MM.1S (cell line): ENCODE results near the gene DNAJB14.

Experiments
- DNase-seq: peaks from one replicate; pipeline ENCODE4 v3.0.0-alpha.2; 2015
- H2AFZ ChIP-seq: fragments of 300-600 bp; sonication (generic); 2 replicates; pipeline ENCODE4 v1.6.0; 2016; ENCODE audit warnings: antibody characterized with exemption, low read length
- H3F3A ChIP-seq: fragments of 300-600 bp; sonication (generic); 2 replicates; pipeline ENCODE4 v1.6.1; 2016; ENCODE audit warnings: mild to moderate bottlenecking, antibody characterized with exemption, low read length, moderate library complexity, mixed read lengths; ENCODE audit not compliant: insufficient read depth
- H3K27ac ChIP-seq: fragments of 300-600 bp; sonication (generic); 2 replicates; pipeline ENCODE4 v1.5.1; 2016; ENCODE audit warnings: mild to moderate bottlenecking, low read length
- H3K27me3 ChIP-seq: fragments of 300-600 bp; sonication (generic); replicated peaks from 2 replicates; pipeline ENCODE4 v1.6.0; 2016; ENCODE audit warnings: low read length; ENCODE audit not compliant: insufficient read depth
- H3K36me3 ChIP-seq: fragments of 300-600 bp; sonication (generic); replicated peaks from 2 replicates; pipeline ENCODE4 v1.6.1; 2016; ENCODE audit warnings: mild to moderate bottlenecking, low read length, mixed read lengths; ENCODE audit not compliant: insufficient read depth
- H3K4me1 ChIP-seq: fragments of 300-600 bp; sonication (generic); 2 replicates; pipeline ENCODE4 v1.6.1; 2016; ENCODE audit warnings: low read length, mixed read lengths
- H3K4me2 ChIP-seq: fragments of 300-600 bp; sonication (generic); 2 replicates; pipeline ENCODE4 v1.6.0; 2016; ENCODE audit warnings: low read depth, low read length
- H3K4me3 ChIP-seq: fragments of 300-600 bp; sonication (generic); 2 replicates; pipeline ENCODE4 v1.5.1; 2016; ENCODE audit warnings: low read length, mixed read lengths
- H3K79me2 ChIP-seq: fragments of 300-600 bp; sonication (generic); 2 replicates; pipeline ENCODE4 v1.6.1; 2016; ENCODE audit warnings: mixed run types, low read length, mixed read lengths
- H3K9ac ChIP-seq: fragments of 300-600 bp; sonication (generic); 2 replicates; pipeline ENCODE4 v1.6.1; 2016; ENCODE audit warnings: low read length, mixed read lengths
- H3K9me2 ChIP-seq: fragments of 300-600 bp; sonication (generic); replicated peaks from 2 replicates; pipeline ENCODE4 v1.6.1; 2016; ENCODE audit warnings: mild to moderate bottlenecking, low read length, mixed read lengths; ENCODE audit not compliant: insufficient read depth
- H3K9me3 ChIP-seq: fragments of 300-600 bp; sonication (generic); replicated peaks from 2 replicates; pipeline ENCODE4 v1.6.1; 2016; ENCODE audit warnings: mild to moderate bottlenecking, low read length, mixed read lengths; ENCODE audit not compliant: insufficient read depth
- H4K20me1 ChIP-seq: fragments of 300-600 bp; sonication (generic); 2 replicates; pipeline ENCODE4 v1.6.1; 2016; ENCODE audit warnings: mild to moderate bottlenecking, low read length, moderate library complexity, mixed read lengths; ENCODE audit not compliant: insufficient read depth
- CTCF ChIP-seq: fragments of 300-600 bp; sonication (generic); IDR thresholded peaks from 2 replicates; pipeline ENCODE4 v1.5.1; 2016; ENCODE audit warnings: antibody characterized with exemption, low read length, mixed read lengths
- EZH2 ChIP-seq: fragments of 300-600 bp; sonication (generic); optimal IDR thresholded peaks from 2 replicates; pipeline ENCODE3; 2017; ENCODE audit warnings: low read depth, mild to moderate bottlenecking, antibody characterized with exemption, low read length, mixed read lengths
- EZH2phosphoT487 ChIP-seq: fragments of 300-600 bp; sonication (generic); IDR thresholded peaks from 2 replicates; pipeline ENCODE4 v1.6.1; 2018; ENCODE audit warnings: antibody characterized with exemption, low read length

DNAJB14 gene

DNA sequence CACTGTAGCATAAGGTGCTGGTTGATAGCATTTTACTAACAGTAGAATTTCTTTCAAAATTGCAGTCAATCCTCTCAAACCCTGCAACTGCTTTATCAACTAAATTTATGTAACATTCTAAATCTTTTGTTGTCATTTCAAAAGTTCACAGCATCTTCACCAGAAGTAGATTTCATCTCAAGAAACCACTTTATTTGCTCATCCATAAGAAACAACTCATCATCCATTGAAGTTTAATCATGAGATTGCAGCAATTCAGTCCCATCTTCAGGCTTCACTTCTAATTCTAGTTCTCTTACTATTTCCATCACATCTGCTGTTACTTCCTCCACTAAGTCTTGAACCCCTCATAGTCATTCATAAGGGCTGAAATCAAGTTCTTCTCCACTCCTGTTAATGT, 73.8 kb downstream of the DNAJB14 start:
- DNase-seq: no peak
- Histone ChIP-seq H3K4me2 (no peak overlapping the region), H3K79me2 (no peaks in the 10 kb centered on the region), H2AFZ (no peak overlapping the region), H3K9ac (no peak overlapping the region), H3K9me2 (no peaks in the 10 kb centered on the region), H3F3A (peaks cover 8% of the 10 kb centered on the region), H3K9me3 (no peaks in the 10 kb centered on the region), H4K20me1 (no peaks in the 10 kb centered on the region), H3K36me3 (peaks cover 6% of the 10 kb centered on the region), H3K27ac (no peak overlapping the region), H3K4me1 (peaks cover 20% of the 10 kb centered on the region), H3K4me3 (no peak overlapping the region), H3K27me3 (no peaks in the 10 kb centered on the region)
- TF ChIP-seq EZH2phosphoT487: no peak
- TF ChIP-seq EZH2: no peak
- TF ChIP-seq CTCF: no peak

GRCh38 chr4:99868126-99868596, 78.3 kb downstream of the DNAJB14 start:
- no peak overlapping the region for H3K4me3 ChIP-seq
- no peaks in the 10 kb centered on the region for H3F3A ChIP-seq
- no peaks in the 10 kb centered on the region for H3K27me3 ChIP-seq
- peaks cover 6% of the 10 kb centered on the region for H3K36me3 ChIP-seq
- H4K20me1 ChIP-seq: no peaks in the 10 kb centered on the region
- no peak for TF ChIP-seq EZH2phosphoT487
- TF ChIP-seq EZH2: no peak
- no peak for TF ChIP-seq CTCF
- H3K4me2 ChIP-seq: no peak overlapping the region
- H3K9ac ChIP-seq: no peak overlapping the region
- DNase-seq: no peak
- H3K27ac ChIP-seq: no peak overlapping the region
- no peak overlapping the region for H2AFZ ChIP-seq
- no peaks in the 10 kb centered on the region for H3K79me2 ChIP-seq
- no peaks in the 10 kb centered on the region for H3K9me3 ChIP-seq
- H3K9me2 ChIP-seq: no peaks in the 10 kb centered on the region
- H3K4me1 ChIP-seq: no peaks in the 10 kb centered on the region

DNA sequence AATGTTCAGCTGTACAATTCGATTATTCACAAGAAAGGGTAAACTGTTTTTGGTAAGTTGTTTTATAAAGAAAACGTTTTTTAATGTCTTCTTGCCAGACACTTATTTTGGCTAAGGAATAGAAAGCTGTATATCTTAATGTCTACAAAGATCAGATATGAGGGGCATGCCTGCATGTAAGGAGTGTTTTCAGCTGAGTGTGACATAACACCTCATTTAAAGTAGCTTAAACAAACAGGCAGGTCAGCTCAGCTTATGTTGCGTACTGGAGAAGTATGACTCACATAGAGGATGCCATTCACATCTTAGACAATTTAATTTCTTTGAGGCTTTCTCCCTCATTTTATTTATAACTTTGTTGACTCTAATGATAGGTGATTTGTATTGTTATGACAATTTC, 82.6 kb downstream of the DNAJB14 start:
- H3K9me3 ChIP-seq: no peaks in the 10 kb centered on the region
- peaks cover 6% of the 10 kb centered on the region; the same call in 1 of the 2 replicates for H3K36me3 ChIP-seq
- no peak overlapping the region for H2AFZ ChIP-seq
- H3K79me2 ChIP-seq: peaks cover 22% of the 10 kb centered on the region
- H3K9ac ChIP-seq: no peak overlapping the region
- no peaks in the 10 kb centered on the region for H3K9me2 ChIP-seq
- no peak for DNase-seq
- no peaks in the 10 kb centered on the region for H4K20me1 ChIP-seq
- H3K4me2 ChIP-seq: no peak overlapping the region
- peaks cover 27% of the 10 kb centered on the region for H3K4me1 ChIP-seq
- no peaks in the 10 kb centered on the region for H3K27me3 ChIP-seq
- peaks cover 18% of the 10 kb centered on the region for H3F3A ChIP-seq
- TF ChIP-seq EZH2phosphoT487 (no peak), EZH2 (no peak), CTCF (no peak)
- H3K4me3 ChIP-seq: no peak overlapping the region
- H3K27ac ChIP-seq: no peak overlapping the region
